AG09319 (cell line): ENCODE measurements around the gene EEF1E1.

Experiments
- DNase-seq: peaks from one replicate; pipeline ENCODE4 v3.0.0-alpha.2; 2010; ENCODE audit warnings: low read depth; ENCODE audit errors: extremely low read depth
- TF ChIP-seq, protein P1 (sequence below): IDR thresholded peaks from 2 replicates; pipeline ENCODE4 v1.5.1; 2011; ENCODE audit warnings: low read depth, mild to moderate bottlenecking, inconsistent platforms, low read length, moderate library complexity

EEF1E1 gene

DNA sequence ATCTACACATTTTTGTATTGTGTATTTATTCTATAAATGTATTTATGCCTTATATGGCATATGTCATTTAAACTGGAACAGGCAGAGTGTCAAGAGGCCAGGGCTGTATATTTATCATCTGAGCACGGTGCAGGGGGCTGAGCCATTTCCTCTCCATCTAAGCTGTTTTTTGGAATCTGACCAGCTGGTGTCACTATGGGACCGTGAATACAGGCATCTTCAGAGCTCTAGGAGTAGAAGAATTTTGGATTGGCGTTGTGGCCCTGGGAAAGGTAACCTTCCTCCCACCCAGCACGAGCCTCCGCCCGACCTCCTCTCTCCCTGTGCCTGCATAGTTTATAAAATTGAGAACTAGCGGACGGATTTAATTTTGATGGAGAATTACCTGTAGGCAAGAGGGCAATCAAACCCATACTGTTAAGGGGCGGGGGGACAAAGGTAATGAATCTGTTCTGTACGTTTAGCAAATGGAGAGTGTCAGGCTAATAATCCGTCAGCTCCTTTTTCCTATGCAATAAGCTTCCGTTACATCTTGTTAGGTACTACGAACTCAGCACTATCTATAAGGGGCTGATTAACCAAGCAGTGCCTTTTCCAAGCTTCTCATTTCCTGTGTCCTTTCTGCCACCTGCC lies 29.0 kb upstream of the EEF1E1 start:
- DNase-seq, result no peak
- TF ChIP-seq, protein P1, sequence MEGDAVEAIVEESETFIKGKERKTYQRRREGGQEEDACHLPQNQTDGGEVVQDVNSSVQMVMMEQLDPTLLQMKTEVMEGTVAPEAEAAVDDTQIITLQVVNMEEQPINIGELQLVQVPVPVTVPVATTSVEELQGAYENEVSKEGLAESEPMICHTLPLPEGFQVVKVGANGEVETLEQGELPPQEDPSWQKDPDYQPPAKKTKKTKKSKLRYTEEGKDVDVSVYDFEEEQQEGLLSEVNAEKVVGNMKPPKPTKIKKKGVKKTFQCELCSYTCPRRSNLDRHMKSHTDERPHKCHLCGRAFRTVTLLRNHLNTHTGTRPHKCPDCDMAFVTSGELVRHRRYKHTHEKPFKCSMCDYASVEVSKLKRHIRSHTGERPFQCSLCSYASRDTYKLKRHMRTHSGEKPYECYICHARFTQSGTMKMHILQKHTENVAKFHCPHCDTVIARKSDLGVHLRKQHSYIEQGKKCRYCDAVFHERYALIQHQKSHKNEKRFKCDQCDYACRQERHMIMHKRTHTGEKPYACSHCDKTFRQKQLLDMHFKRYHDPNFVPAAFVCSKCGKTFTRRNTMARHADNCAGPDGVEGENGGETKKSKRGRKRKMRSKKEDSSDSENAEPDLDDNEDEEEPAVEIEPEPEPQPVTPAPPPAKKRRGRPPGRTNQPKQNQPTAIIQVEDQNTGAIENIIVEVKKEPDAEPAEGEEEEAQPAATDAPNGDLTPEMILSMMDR, result peak; percentile 70

DNA sequence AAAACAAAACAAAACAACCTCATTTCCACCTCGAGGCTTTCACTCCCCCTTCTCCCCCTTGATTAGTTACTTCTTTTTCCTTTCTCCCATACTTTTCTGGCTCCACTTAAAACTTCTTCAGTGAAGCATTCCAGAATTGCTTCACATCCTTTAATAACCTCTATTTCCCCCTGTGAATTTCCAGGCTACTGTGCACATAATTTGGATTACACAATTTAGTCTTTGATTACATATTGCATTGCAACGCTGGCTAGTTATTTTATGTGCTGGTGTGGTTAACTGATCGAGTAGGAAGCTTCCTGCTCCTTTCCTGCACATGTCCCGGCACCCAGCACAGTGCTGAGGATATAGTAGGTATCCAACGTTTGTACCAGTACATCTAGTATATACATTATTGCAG lies 28.1 kb upstream of the EEF1E1 start:
- no peak for DNase-seq
- TF ChIP-seq, protein P1, result no peak

DNA sequence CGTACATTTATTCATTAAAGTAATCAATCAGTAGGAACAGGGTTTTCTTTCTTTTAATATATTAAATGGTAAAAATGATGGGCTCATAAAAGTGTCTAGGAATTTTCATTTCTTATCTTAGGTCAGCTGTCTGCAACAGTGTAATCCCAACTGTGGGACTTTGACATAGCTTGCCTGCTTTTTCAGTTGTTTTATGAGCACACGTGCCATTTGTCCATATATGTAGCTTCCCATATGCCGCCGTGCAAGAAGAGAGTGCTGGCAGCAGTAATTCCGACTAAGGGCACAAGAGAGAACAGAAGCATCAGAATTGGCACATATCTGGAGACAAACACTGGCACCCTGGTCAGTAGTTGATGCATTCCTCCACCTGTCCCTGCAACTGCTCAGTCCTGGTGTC lies 20.9 kb upstream of the EEF1E1 start:
- no peak for DNase-seq

DNA sequence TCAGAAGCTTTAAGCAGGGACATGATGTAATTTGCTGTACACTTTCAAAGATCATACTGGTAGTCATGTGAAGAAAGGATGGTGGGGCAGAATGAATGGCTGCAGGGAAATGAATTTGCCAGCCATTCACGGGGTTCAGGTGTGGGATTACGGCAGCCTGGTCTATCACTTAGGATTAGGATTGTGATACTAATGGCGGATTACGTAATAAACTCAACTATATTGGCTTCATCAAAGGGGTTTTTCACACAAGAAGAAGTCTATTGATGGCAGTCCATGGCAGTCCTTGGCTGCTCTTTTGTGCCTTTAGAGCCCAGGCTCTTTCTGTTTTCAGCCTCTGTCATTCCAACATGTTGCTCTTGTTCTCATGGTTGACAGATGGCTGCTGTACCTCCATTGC lies 12.6 kb upstream of the EEF1E1 start:
- TF ChIP-seq, protein P1, result no peak

More for the DNA sequence above, 20.9 kb upstream of the EEF1E1 start:
- TF ChIP-seq, protein P1, result no peak

DNA sequence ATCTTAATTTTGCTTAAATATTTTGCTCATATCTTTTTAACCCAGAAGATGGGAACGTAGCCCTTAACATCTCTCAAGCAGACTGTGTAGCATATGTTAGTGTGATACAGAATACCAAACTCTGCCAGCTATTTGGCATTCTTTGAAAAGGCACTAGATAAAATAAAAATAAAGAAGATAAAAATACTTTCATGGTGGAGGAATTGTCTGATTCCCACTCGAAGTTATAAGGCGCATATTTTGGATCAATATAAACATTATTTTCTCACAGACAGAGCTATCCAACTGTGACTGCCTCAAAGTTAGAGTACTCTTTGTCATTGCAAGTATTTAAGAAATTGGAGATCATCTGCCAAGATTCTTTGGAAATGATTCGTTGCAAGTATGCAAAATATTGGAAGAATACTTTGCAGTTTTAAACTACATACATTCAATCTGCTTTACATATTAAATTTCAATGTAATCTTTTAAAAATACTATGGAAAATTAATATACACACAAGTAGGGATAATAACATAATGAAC lies 10.8 kb upstream of the EEF1E1 start:
- TF ChIP-seq, protein P1, result no peak
- no peak for DNase-seq

More for the DNA sequence above, 12.6 kb upstream of the EEF1E1 start:
- DNase-seq, result no peak

DNA sequence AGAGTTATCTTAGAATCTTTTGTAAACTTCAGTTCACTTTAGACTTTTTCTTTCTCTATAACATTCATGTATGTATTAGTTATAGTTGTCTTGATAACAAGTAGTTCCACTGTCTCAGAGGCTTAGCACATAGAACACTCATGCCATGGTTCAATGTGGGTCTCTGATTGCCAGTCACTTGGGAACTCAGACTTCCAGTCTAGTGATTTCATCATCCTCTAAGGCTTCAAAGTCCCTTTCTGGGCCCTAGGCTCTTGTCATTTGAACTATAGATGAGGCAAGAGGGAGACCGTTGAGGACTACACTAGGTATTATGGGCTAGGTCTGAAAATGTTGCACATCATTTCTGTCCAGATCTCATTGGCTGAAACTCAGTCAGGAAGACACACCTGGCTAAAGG lies 8.4 kb upstream of the EEF1E1 start:
- no peak for DNase-seq
- TF ChIP-seq, protein P1, result no peak

DNA sequence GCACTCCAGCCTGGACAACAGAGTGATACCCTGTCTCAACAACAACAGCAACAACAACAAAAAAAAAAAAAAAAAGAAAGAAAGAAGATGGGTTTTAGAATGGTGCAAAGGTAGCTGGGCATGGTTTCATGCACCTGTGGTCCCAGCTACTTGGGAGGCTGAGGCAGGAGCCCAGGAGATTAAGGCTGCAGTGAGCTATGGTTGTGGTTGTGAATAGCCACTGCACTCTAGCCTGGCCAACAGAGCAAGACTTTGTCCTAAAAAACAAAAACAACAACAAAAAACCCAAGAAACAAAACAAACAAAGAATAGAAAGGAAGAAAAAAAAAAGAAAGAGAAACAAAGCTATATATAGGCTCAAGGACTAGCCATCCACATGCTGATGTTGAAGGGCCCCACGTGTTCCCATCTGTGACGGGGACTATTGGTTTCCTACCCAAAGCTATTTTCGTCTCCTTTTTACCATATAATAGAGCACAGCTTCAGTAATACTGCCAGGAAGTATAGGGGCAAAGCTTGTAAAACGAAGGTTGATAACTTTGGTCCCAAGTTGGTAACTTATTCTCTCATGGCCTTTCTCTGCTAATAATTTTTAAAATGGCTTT lies 7.9 kb upstream of the EEF1E1 start:
- TF ChIP-seq, protein P1, result no peak
- no peak for DNase-seq
